Measurements from ENCODE around the gene C3orf80.
"Not testable (repeated sequence)": the region's sequence is repeated elsewhere in the genome, so short reads cannot be mapped to it uniquely, and the experiment has no call there.

The C3orf80 gene

GRCh38 chr3:160225176-160226025, at the start of gene C3orf80:
Gene C3orf80 (plus strand): TSS chr3:160225422. CDS start chr3:160225636, 214 bp downstream.
- no peak for DNase-seq (ENCODE audit: low read depth)

- DNase-seq (ENCODE audit: low read depth) = no peak
Observed at GRCh38 chr3:160176923-160177322, 48.3 kb upstream of the C3orf80 start.

- not testable (repeated sequence) for DNase-seq (ENCODE audit: low read depth)
Observed at GRCh38 chr3:160178661-160179060, 46.6 kb upstream of the C3orf80 start.

GRCh38 chr3:160179403-160179802, 45.8 kb upstream of the C3orf80 start:
- not testable (repeated sequence) for DNase-seq (ENCODE audit: low read depth)

- no peak for DNase-seq (ENCODE audit: low read depth)
Observed at GRCh38 chr3:160179906-160180305, 45.3 kb upstream of the C3orf80 start.

- no peak for DNase-seq (ENCODE audit: low read depth)
Observed at GRCh38 chr3:160180581-160181216, 44.5 kb upstream of the C3orf80 start.

- DNase-seq (ENCODE audit: low read depth) = no peak
Observed at GRCh38 chr3:160183345-160184076, 41.7 kb upstream of the C3orf80 start.

- no peak for DNase-seq (ENCODE audit: low read depth)
Observed at GRCh38 chr3:160184655-160185054, 40.6 kb upstream of the C3orf80 start.

- DNase-seq (ENCODE audit: low read depth) = no peak
Observed at GRCh38 chr3:160185751-160186150, 39.5 kb upstream of the C3orf80 start.

- DNase-seq (ENCODE audit: low read depth) = no peak
Observed at GRCh38 chr3:160187288-160187687, 37.9 kb upstream of the C3orf80 start.

- DNase-seq (ENCODE audit: low read depth) = no peak
Observed at GRCh38 chr3:160192310-160193029, 32.8 kb upstream of the C3orf80 start.

- no peak for DNase-seq (ENCODE audit: low read depth)
Observed at GRCh38 chr3:160193644-160194192, 31.5 kb upstream of the C3orf80 start.

GRCh38 chr3:160194438-160194837, 30.8 kb upstream of the C3orf80 start:
- no peak for DNase-seq (ENCODE audit: low read depth)

- no peak for DNase-seq (ENCODE audit: low read depth)
Observed at GRCh38 chr3:160195106-160195505, 30.1 kb upstream of the C3orf80 start.

GRCh38 chr3:160196511-160197104, 28.6 kb upstream of the C3orf80 start:
- DNase-seq (ENCODE audit: low read depth) = no peak

- no peak for DNase-seq (ENCODE audit: low read depth)
Observed at GRCh38 chr3:160199108-160199507, 26.1 kb upstream of the C3orf80 start.

- DNase-seq (ENCODE audit: low read depth) = no peak
Observed at GRCh38 chr3:160200353-160200752, 24.9 kb upstream of the C3orf80 start.

GRCh38 chr3:160204396-160205011, 20.7 kb upstream of the C3orf80 start:
- DNase-seq (ENCODE audit: low read depth) = not testable (repeated sequence)

GRCh38 chr3:160205606-160206005, 19.6 kb upstream of the C3orf80 start:
- no peak for DNase-seq (ENCODE audit: low read depth)

GRCh38 chr3:160210341-160210740, 14.9 kb upstream of the C3orf80 start:
- DNase-seq (ENCODE audit: low read depth) = no peak

- no peak for DNase-seq (ENCODE audit: low read depth)
Observed at GRCh38 chr3:160210799-160211221, 14.4 kb upstream of the C3orf80 start.
